SK-N-MC (cell line): ENCODE data around the gene PRDX6.
"Not testable (repeated sequence)": the region's sequence is repeated elsewhere in the genome, so short reads cannot be mapped to it uniquely, and the experiment has no call there.

Experiments used
- DNase-seq: peaks from one replicate; pipeline ENCODE4 v3.0.0-alpha.2; 2011; ENCODE audit warnings: low read depth, low spot score
- H3K27ac ChIP-seq: fragments of 200-600 bp; sonication (generic); 2 replicates; pipeline ENCODE4 v1.5.1; 2016; ENCODE audit warnings: mixed run types
- H3K36me3 ChIP-seq: fragments of 200-600 bp; sonication (generic); 2 replicates; pipeline ENCODE4 v1.6.1; 2017; ENCODE audit warnings: antibody characterized with exemption, low read length, mixed read lengths; ENCODE audit not compliant: insufficient read depth
- H3K4me3 ChIP-seq: fragments of 200-600 bp; sonication (generic); 2 replicates; pipeline ENCODE4 v1.5.1; 2016
- H3K9ac ChIP-seq: fragments of 200-600 bp; sonication (generic); 2 replicates; pipeline ENCODE4 v1.8.0; 2017; ENCODE audit warnings: mixed run types, mixed read lengths; ENCODE audit not compliant: insufficient read length
- H3K9me3 ChIP-seq: fragments of 200-600 bp; sonication (generic); 2 replicates; pipeline ENCODE4 v1.6.1; 2017; ENCODE audit warnings: low read depth, mild to moderate bottlenecking, antibody characterized with exemption, low read length, moderate library complexity, mixed read lengths
- EZH2 ChIP-seq: fragments of 200-600 bp; sonication (generic); IDR thresholded peaks from one replicate; pipeline ENCODE4 v1.6.1; 2017; ENCODE audit warnings: antibody characterized with exemption
- FOXP2 ChIP-seq: optimal IDR thresholded peaks from 2 replicates; pipeline ENCODE3; 2011; ENCODE audit warnings: mild to moderate bottlenecking, moderate library complexity; ENCODE audit not compliant: insufficient read depth; ENCODE audit errors: extremely low read length, control extremely low read depth
- POLR2AphosphoS5 ChIP-seq: IDR thresholded peaks from 2 replicates; pipeline ENCODE4 v1.6.1; 2012; ENCODE audit warnings: mild to moderate bottlenecking, low read depth, low read length, borderline replicate concordance

PRDX6 gene

DNA sequence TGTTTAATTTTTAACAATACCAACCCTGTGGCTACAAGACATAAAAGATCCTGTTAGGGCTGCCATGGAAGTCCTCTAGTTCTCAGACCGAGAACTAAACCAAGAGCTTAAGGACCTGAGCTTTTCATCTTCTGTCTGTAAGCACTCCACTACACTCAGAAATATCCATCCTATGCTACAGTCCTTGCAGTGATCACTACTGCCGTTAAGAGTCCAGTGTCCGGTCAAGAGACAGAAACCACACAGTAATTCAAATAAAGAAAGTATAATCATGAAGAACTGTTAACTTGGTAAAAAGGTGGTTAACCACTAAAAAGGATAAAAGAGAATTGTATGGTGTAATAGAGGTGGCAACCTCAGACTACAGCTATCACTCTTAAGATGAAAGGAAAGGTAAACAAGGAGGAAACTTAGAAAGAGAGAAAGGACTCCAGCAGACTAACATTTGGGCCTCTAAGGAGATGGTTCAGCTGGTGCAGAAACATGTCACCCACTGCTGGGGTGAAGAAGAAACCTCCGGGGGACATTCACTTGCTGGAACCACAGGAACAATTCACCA lies 22.1 kb upstream of the PRDX6 start:
- no peak for TF ChIP-seq EZH2
- Histone ChIP-seq H3K27ac (no peak overlapping the region), H3K9me3 (no peaks in the 10 kb centered on the region), H3K36me3 (no peaks in the 10 kb centered on the region), H3K9ac (no peak overlapping the region), H3K4me3 (no peak overlapping the region)
- no peak for DNase-seq

DNA sequence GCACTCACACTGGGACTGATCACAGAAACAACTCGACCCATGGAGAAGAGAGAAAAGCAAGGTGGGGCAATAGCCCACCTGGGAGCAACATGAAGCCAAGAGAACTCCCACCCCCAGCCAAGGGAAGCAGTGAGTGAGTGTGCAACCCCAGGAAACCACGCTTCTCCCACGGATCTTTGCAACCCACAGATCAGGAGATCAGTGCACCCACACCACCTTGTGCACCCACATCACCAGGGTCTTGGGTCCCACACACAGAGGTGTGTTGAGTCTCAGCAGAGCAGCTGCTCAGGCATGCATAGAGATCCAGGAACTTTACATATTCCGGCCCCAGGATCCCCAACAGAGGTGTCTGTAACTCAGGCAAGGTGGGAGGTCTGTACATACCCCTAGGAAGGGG lies 17.2 kb upstream of the PRDX6 start:
- Histone ChIP-seq H3K9ac (no peak overlapping the region), H3K9me3 (no peaks in the 10 kb centered on the region), H3K4me3 (no peak overlapping the region), H3K27ac (no peak overlapping the region), H3K36me3 (no peaks in the 10 kb centered on the region)
- DNase-seq, result no peak
- no peak for TF ChIP-seq POLR2AphosphoS5
- TF ChIP-seq EZH2, result no peak
- no peak for TF ChIP-seq FOXP2

DNA sequence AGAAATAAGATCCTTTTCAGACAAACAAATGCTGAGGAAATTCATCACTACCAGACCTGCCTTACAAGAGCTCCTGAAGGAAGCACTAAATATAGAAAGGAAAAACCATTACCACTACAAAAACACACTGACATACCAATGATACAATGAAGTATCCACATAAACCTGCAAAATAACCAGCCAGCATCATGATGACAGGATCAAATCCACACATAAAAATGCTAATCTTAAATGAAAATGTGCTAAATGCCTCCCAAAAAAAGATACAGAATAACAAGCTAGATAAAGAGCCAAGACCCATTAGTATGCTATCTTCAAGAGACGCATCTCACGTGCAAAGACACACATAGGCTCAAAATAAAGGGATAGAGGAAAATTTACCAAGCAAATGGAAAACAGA lies 14.5 kb upstream of the PRDX6 start:
- not testable (repeated sequence) for DNase-seq, H3K27ac ChIP-seq, H3K4me3 ChIP-seq, H3K36me3 ChIP-seq, H3K9ac ChIP-seq, H3K9me3 ChIP-seq

DNA sequence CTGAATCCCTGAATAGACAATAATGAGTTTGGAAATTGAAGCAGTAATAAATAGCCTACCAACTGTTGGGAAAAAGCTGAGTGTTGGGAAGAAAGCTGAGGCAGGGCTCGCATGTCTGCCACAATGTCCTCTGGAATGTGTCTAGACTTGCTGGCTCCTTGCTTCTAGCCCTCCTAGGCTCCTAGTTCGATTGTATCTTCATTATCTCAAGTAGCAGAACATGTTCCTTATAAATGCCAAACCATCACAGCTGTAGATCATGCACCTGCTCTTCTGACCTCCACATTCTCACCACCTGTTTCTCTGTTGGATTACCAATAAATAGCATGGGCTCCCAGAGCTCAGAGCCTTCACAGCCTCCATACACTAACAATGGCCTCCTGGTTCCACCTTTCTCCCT lies 12.9 kb upstream of the PRDX6 start:
- not testable (repeated sequence) for DNase-seq, H3K4me3 ChIP-seq, H3K9ac ChIP-seq, H3K27ac ChIP-seq, H3K9me3 ChIP-seq, H3K36me3 ChIP-seq

DNA sequence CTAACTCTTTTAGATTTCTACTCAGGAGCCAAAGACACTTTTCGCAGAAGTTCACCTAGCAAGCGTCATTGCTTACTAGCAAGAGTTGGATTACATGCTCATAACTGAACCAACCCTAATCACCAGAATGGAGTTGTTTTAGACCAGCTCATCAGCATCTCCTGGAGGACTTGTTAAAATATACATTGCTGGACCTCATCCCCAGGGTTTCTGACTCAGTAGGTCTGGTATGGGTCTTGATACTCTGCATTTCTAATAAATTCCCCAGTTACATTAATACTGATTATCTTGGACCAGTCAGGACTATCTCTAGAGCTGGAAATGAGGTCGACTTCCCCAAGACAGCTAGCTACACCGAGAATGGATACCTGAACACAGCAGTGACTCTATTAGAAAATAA lies 9.7 kb upstream of the PRDX6 start:
- no peak overlapping the region for H3K9ac ChIP-seq
- no peaks in the 10 kb centered on the region for H3K36me3 ChIP-seq
- no peak overlapping the region for H3K27ac ChIP-seq
- no peak for TF ChIP-seq POLR2AphosphoS5
- TF ChIP-seq FOXP2, result no peak
- TF ChIP-seq EZH2, result no peak
- no peak overlapping the region for H3K4me3 ChIP-seq
- no peak for DNase-seq
- no peaks in the 10 kb centered on the region for H3K9me3 ChIP-seq

DNA sequence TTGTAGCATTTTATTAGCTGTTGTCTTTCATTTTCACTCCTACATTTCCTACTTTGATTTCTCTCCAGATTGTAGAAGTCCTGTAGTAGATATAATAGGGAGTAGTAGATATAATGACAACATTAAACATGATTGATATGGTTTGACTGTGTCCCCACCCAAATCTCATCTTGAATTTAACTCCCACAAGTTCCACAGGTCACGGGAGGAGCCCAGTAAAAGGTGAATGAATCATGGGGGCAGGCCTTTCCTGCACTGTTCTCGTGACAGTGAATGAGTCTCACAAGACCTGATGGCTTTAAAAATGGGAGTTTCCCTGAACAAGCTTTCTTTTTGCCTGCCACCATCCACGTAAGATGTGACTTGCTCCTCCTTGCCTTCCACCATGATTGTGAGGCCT lies 7.5 kb upstream of the PRDX6 start:
- Histone ChIP-seq H3K9me3 (no peaks in the 10 kb centered on the region), H3K9ac (no peak overlapping the region), H3K27ac (no peak overlapping the region), H3K4me3 (no peak overlapping the region), H3K36me3 (no peaks in the 10 kb centered on the region)
- TF ChIP-seq POLR2AphosphoS5 (no peak), EZH2 (no peak), FOXP2 (no peak)
- no peak for DNase-seq

DNA sequence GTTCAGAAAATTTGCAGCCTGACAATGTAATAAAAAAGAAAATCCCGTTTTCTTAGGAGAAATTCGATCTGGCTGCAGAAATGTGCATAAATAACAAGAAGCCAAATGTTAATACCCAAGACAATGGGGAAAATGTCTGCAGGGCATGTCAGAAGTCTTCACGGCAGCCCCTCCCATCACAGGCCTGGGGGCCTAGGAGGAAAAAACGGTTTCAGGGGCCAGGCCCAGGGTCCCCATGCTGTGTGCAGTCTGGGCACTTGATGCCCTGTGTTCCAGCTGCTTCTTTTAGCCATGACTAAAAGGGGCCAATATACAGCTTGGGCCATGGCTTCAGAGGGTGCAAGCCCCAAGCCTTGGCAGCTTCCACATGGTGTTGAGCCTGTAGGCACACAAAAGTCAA lies 6.5 kb upstream of the PRDX6 start:
- TF ChIP-seq POLR2AphosphoS5 (no peak), EZH2 (no peak), FOXP2 (no peak)
- Histone ChIP-seq H3K4me3 (no peak overlapping the region), H3K9ac (no peak overlapping the region), H3K36me3 (no peaks in the 10 kb centered on the region), H3K27ac (no peak overlapping the region), H3K9me3 (no peaks in the 10 kb centered on the region)
- DNase-seq, result no peak

DNA sequence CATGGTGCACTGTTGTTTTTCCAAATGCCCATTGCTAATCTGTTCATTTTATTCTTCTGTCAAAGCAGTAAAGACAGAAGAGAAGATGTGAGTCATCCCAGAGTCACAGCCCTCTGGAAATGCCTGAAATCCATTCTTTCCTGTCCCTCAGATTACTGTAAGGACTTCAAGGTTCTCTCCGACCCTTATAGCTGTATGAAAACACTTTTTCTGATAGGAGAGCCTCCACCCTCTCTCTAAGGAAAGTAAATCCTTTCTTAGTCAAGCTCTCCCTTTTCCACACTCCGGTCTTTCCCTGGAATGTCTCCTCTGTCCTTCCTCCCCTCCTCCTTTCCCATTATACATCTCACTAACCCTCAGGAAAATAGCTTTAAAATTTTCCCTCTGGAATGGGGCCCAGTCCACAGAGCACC lies 3.5 kb upstream of the PRDX6 start:
- DNase-seq, result no peak
- Histone ChIP-seq H3K36me3 (no peaks in the 10 kb centered on the region), H3K4me3 (no peak overlapping the region), H3K9me3 (no peaks in the 10 kb centered on the region), H3K27ac (no peak overlapping the region), H3K9ac (no peak overlapping the region)
- no peak for TF ChIP-seq POLR2AphosphoS5
- no peak for TF ChIP-seq EZH2
- no peak for TF ChIP-seq FOXP2

DNA sequence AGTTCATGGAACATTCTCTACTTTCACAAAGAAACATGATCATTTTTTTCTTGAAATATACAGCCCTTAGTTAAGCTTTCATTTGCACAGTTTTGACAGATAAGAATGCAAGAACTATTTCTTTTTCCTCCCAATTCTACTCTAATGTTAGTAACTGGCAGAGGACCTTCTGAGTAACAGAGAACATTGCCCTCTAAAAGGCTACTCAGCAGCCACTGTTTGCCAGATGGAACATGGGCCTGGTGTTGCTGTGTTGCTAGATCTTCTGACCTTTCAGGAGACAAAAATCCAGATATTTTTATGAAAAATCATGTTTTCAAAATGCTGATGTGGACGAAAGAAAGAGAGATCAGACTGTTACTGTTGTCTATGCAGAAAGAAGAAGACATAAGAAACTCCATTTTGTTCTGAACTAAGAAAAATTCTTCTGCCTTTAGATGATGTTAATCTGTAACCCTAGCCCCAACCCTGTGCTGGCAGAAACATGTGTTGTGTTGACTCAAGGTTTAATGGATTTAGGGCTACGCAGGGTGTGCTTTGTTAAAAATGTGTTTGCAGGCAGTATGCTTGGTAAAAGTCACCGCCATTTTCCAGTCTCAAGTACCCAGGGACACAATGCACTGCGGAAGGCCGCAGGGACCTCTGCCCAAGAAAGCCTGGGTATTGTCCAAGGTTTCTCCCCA lies 2.9 kb upstream of the PRDX6 start:
- H3K36me3 ChIP-seq, result 0 out of 2 replicates have a peak, but pooled peaks cover under 1% of the 10 kb centered on the region
- H3K4me3 ChIP-seq, result no peak overlapping the region
- no peaks in the 10 kb centered on the region for H3K9me3 ChIP-seq
- DNase-seq, result no peak
- H3K9ac ChIP-seq, result no peak overlapping the region
- no peak for TF ChIP-seq EZH2
- TF ChIP-seq FOXP2, result no peak
- no peak for TF ChIP-seq POLR2AphosphoS5
- no peak overlapping the region for H3K27ac ChIP-seq

DNA sequence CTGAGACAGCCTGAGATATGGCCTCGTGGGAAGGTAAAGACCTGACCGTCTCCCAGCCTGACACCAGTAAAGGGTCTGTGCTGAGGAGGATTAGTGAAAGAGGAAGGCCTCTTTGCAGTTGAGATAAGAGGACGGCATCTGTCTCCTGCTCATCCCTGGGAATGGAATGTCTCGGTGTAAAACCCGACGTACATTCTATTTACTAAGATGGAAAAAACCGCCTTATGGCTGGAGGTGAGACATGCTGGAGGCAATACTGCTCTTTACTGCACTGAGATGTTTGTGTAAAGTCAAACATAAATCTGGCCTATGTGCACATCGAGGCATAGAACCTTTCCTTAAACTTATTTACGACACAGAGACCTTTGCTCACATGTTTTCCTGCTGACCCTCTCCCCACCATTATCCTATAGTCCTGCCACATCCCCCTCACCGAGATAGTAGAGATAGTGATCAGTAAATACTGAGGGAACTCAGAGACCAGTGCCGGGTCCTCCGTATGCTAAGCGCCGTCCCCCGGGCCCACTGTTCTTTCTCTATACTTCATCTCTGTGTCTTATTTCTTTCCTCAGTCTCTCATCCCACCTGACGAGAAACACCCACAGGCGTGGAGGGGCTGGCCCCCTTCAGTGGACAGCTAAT lies 2.2 kb upstream of the PRDX6 start:
- DNase-seq, H3K4me3 ChIP-seq, H3K36me3 ChIP-seq, H3K9me3 ChIP-seq, H3K9ac ChIP-seq, H3K27ac ChIP-seq: not testable (repeated sequence)
